HCT116 (cell line): ENCODE results near the gene LRRC9. TPM values are rescaled to one million over a fixed set of nuclear protein-coding genes. Genes with fewer than 3 reads are reported as not detected.

ENCODE experiments used
- ATAC-seq: fragments of 200-7000 bp; cut with Tn5 transposase; 2 replicates; pipeline ENCODE4 v1.9.1; 2020; ENCODE audit warnings: mild to moderate bottlenecking, moderate library complexity
- BruUV-seq: library from RNA; stranded (reverse); fragments of 400-500 nt; replicated peaks from 2 replicates; lab custom pipeline; 2021; lab: Mats Ljungman, UMichigan
- CTCF ChIA-PET: fragments of 300-600 bp; sonication (Branson Sonifier 250); formaldehyde crosslinking; loops from one replicate; lab custom pipeline; 2021; ENCODE audit warnings: antibody characterized with exemption; lab: Charles Lee
- POLR2A ChIA-PET: fragments of 300-600, 350-600 bp; sonication (Branson Sonifier 250); formaldehyde crosslinking; loops from one replicate; lab custom pipeline; 2021; ENCODE audit warnings: antibody characterized with exemption; lab: Charles Lee
- RAD21 ChIA-PET, 2 experiments: fragments of 300-600 bp; sonication (Branson Sonifier 250); formaldehyde crosslinking; loops; one replicate each; lab custom pipeline; 2023; ENCODE audit warnings: low total read pairs in 2 of 2; ENCODE audit not compliant: uncharacterized antibody in 2 of 2, unreplicated experiment in 2 of 2, low non-redundant PET in 1 of 2; lab: Charles Lee
- DNase-seq: peaks from one replicate; pipeline ENCODE4 v3.0.0-alpha.2; 2010; ENCODE audit warnings: low read depth, low spot score
- H2AFZ ChIP-seq: fragments of 200-600 bp; shearing (Covaris generic), sonication (generic); 2 replicates; pipeline ENCODE4 v1.6.1; 2017; ENCODE audit warnings: low read depth, mixed run types, mixed read lengths, antibody characterized with exemption, low read length; ENCODE audit not compliant: poor library complexity, severe bottlenecking
- H3K27ac ChIP-seq: 2 replicates; pipeline ENCODE4 v1.5.1; 2012; ENCODE audit warnings: low read depth, low read length
- H3K27me3 ChIP-seq: fragments of 200-600 bp; sonication (generic); 2 replicates; pipeline ENCODE4 v1.6.1; 2016; ENCODE audit warnings: mixed run types, low read length, mixed read lengths; ENCODE audit not compliant: insufficient read depth
- H3K36me3 ChIP-seq, 2 experiments: fragments of 200-500 bp in 1 of 2; fragments of 200-600 bp in 1 of 2; sonication (Bioruptor generic) in 1 of 2; sonication (generic) in 1 of 2; 2 replicates each; pipeline versions ENCODE4 v1.5.1 to v1.6.1; 2014 to 2016; ENCODE audit warnings: low read length in 2 of 2, inconsistent platforms in 1 of 2, mixed read lengths in 1 of 2, mixed run types in 1 of 2; ENCODE audit not compliant: insufficient read depth in 2 of 2, control insufficient read depth in 1 of 2
- H3K4me1 ChIP-seq, 2 experiments: fragments of 200-600 bp in 1 of 2; sonication (generic) in 1 of 2; 2 replicates each; pipeline versions ENCODE4 v1.5.1 to v1.6.1; 2012 to 2017; ENCODE audit warnings: low read length in 2 of 2, inconsistent platforms in 1 of 2, mild to moderate bottlenecking in 1 of 2, mixed read lengths in 1 of 2, mixed run types in 1 of 2, moderate library complexity in 1 of 2; ENCODE audit not compliant: insufficient read depth in 2 of 2, control insufficient read depth in 1 of 2
- H3K4me2 ChIP-seq: fragments of 200-600 bp; sonication (generic); 2 replicates; pipeline ENCODE4 v1.6.1; 2017; ENCODE audit warnings: mixed run types, low read length, mixed read lengths
- H3K4me3 ChIP-seq, 2 experiments: fragments of 200-600 bp in 1 of 2; sonication (generic) in 1 of 2; replicated peaks in 1 of 2; 2 replicates each; pipeline ENCODE4 v1.5.1; 2011 to 2016; ENCODE audit warnings: low read length in 2 of 2, control low read depth in 1 of 2, low read depth in 1 of 2, mild to moderate bottlenecking in 1 of 2, mixed read lengths in 1 of 2, mixed run types in 1 of 2
- H3K79me2 ChIP-seq: fragments of 200-600 bp; sonication (generic); 2 replicates; pipeline ENCODE4 v1.6.1; 2017; ENCODE audit warnings: mild to moderate bottlenecking, mixed run types, low read length, moderate library complexity, mixed read lengths; ENCODE audit not compliant: insufficient read depth
- H3K9ac ChIP-seq: fragments of 200-600 bp; sonication (generic); 2 replicates; pipeline ENCODE4 v1.6.1; 2016; ENCODE audit warnings: low read length, mixed read lengths
- H3K9me2 ChIP-seq: fragments of 200-600 bp; sonication (generic), shearing (Covaris generic); 2 replicates; pipeline ENCODE4 v1.6.1; 2017; ENCODE audit warnings: mixed run types, mild to moderate bottlenecking, moderate library complexity; ENCODE audit not compliant: insufficient read depth
- H3K9me3 ChIP-seq, 2 experiments: fragments of 200-500 bp in 1 of 2; fragments of 200-600 bp in 1 of 2; sonication (Bioruptor generic) in 1 of 2; sonication (generic) in 1 of 2; 2 replicates each; pipeline ENCODE4 v1.6.1; 2014 to 2017; ENCODE audit warnings: low read length in 2 of 2, mixed read lengths in 2 of 2, inconsistent platforms in 1 of 2, low read depth in 1 of 2, mild to moderate bottlenecking in 1 of 2, mixed run types in 1 of 2, moderate library complexity in 1 of 2; ENCODE audit not compliant: control insufficient read depth in 1 of 2, insufficient read depth in 1 of 2
- H4K20me1 ChIP-seq: fragments of 200-600 bp; sonication (generic), shearing (Covaris generic); 2 replicates; pipeline ENCODE4 v1.6.1; 2017; ENCODE audit warnings: mixed run types, mild to moderate bottlenecking, moderate library complexity; ENCODE audit not compliant: insufficient read depth
- ATF3 ChIP-seq: IDR thresholded peaks from 2 replicates; pipeline ENCODE4 v1.6.1; 2012
- CBX3 ChIP-seq: IDR thresholded peaks from 2 replicates; pipeline ENCODE4 v1.6.1; 2012; ENCODE audit warnings: low read depth
- CEBPB ChIP-seq: IDR thresholded peaks from 2 replicates; pipeline ENCODE4 v1.6.1; 2012; ENCODE audit warnings: low read depth
- EGR1 ChIP-seq: IDR thresholded peaks from 2 replicates; pipeline ENCODE4 v1.6.1; 2012; ENCODE audit warnings: low read depth
- EZH2 ChIP-seq: fragments of 200-600 bp; sonication (generic); IDR thresholded peaks from 2 replicates; pipeline ENCODE4 v1.6.1; 2017; ENCODE audit warnings: antibody characterized with exemption, mixed run types
- MAX ChIP-seq: IDR thresholded peaks from 2 replicates; pipeline ENCODE4 v1.6.1; 2012
- POLR2A ChIP-seq: IDR thresholded peaks from 2 replicates; pipeline ENCODE4 v1.7.0; 2011; ENCODE audit warnings: borderline replicate concordance; ENCODE audit not compliant: insufficient read depth, insufficient read length; ENCODE audit errors: extremely low read depth
- POLR2AphosphoS5 ChIP-seq: IDR thresholded peaks from 2 replicates; pipeline ENCODE4 v1.6.1; 2011; ENCODE audit warnings: mild to moderate bottlenecking, low read depth, low read length, moderate library complexity
- RAD21 ChIP-seq: IDR thresholded peaks from 2 replicates; pipeline ENCODE4 v1.6.1; 2012; ENCODE audit warnings: low read depth, mild to moderate bottlenecking
- SP1 ChIP-seq: IDR thresholded peaks from 2 replicates; pipeline ENCODE4 v1.6.1; 2012; ENCODE audit warnings: low read depth
- SRF ChIP-seq: IDR thresholded peaks from 2 replicates; pipeline ENCODE4 v1.6.1; 2012; ENCODE audit warnings: low read depth
- intact Hi-C: fragments of 100-400 bp; cut with micrococcal nuclease; formaldehyde crosslinking; loops from 2 replicates; pipeline ENCODE4 v1.10.0; 2022
- total RNA-seq: library from RNA; stranded (reverse); gene quantifications from one replicate; pipeline ENCODE4 v1.2.1, GENCODE V29; 2021; ENCODE audit not compliant: unreplicated experiment
- TF ChIP-seq, protein P1 (sequence below): IDR thresholded peaks from 2 replicates; pipeline ENCODE4 v1.6.1; 2012; ENCODE audit warnings: low read depth
- TF ChIP-seq, protein P2 (sequence below), 3 experiments: fragments of 200-600 bp in 1 of 3; sonication (generic) in 1 of 3; IDR thresholded peaks in 2 of 3; conservative IDR thresholded peaks in 1 of 3; 2 replicates each; pipeline ENCODE4 v1.5.1; 2012 to 2017; ENCODE audit warnings: low read depth in 2 of 3, low read length in 2 of 3, antibody characterized with exemption in 1 of 3, borderline replicate concordance in 1 of 3, control low read depth in 1 of 3, mild to moderate bottlenecking in 1 of 3, mixed read lengths in 1 of 3, mixed run types in 1 of 3, moderate library complexity in 1 of 3; ENCODE audit not compliant: insufficient read depth in 1 of 3

Gene LRRC9
- total RNA-seq, 1 experiment from 2014 or later = not detected

- intact Hi-C loops = no loop called here
- H3K4me1 ChIP-seq = no peaks in the 10 kb centered on the region
- H3K27ac ChIP-seq = no peak overlapping the region
- DNase-seq = no peak
- RAD21 ChIA-PET = no interaction called here
- TF ChIP-seq EZH2 = no peak
- TF ChIP-seq CBX3 = 0 out of 2 replicates have a peak, but pooled peaks have one; percentile 19
- H2AFZ ChIP-seq = no peak overlapping the region
- no peaks in the 10 kb centered on the region for H3K27me3 ChIP-seq
- no peaks in the 10 kb centered on the region for H3K79me2 ChIP-seq
- no peaks in the 10 kb centered on the region for H3K9me2 ChIP-seq
- POLR2A ChIA-PET = no interaction called here
- no peak overlapping the region for H3K9ac ChIP-seq
- no peaks in the 10 kb centered on the region for H3K36me3 ChIP-seq
- H4K20me1 ChIP-seq = no peaks in the 10 kb centered on the region
- CTCF ChIA-PET = no interaction called here
- no TSS peak for BruUV-seq
- no peak for ATAC-seq
- no peak overlapping the region for H3K4me2 ChIP-seq
- no peak overlapping the region for H3K4me3 ChIP-seq
- peaks cover 0 to 8% of the 10 kb centered on the region in 2 experiments; a peak in 1 of 4 replicates for H3K9me3 ChIP-seq
Measured at GRCh38 chr14:60014402-60014801, 94.5 kb downstream of the LRRC9 start.

- no peaks in the 10 kb centered on the region for H3K9me3 ChIP-seq
- ChIA-PET RAD21 (no interaction called here), CTCF (no interaction called here), POLR2A (no interaction called here)
- H3K27me3 ChIP-seq = no peaks in the 10 kb centered on the region
- no peak overlapping the region for H3K4me3 ChIP-seq
- H3K4me1 ChIP-seq = no peaks in the 10 kb centered on the region
- H4K20me1 ChIP-seq = no peaks in the 10 kb centered on the region
- H2AFZ ChIP-seq = no peak overlapping the region
- no peak overlapping the region for H3K9ac ChIP-seq
- DNase-seq = no peak
- no peak overlapping the region for H3K27ac ChIP-seq
- no peaks in the 10 kb centered on the region for H3K79me2 ChIP-seq
- ATAC-seq = no peak
- BruUV-seq = no TSS peak
- intact Hi-C loops = no loop called here
- H3K9me2 ChIP-seq = no peaks in the 10 kb centered on the region
- no peak overlapping the region for H3K4me2 ChIP-seq
- no peaks in the 10 kb centered on the region for H3K36me3 ChIP-seq
- TF ChIP-seq MAX = no peak
- no peak for TF ChIP-seq SP1
- TF ChIP-seq POLR2A = no peak
- no peak for TF ChIP-seq EZH2
- TF ChIP-seq, protein P1, sequence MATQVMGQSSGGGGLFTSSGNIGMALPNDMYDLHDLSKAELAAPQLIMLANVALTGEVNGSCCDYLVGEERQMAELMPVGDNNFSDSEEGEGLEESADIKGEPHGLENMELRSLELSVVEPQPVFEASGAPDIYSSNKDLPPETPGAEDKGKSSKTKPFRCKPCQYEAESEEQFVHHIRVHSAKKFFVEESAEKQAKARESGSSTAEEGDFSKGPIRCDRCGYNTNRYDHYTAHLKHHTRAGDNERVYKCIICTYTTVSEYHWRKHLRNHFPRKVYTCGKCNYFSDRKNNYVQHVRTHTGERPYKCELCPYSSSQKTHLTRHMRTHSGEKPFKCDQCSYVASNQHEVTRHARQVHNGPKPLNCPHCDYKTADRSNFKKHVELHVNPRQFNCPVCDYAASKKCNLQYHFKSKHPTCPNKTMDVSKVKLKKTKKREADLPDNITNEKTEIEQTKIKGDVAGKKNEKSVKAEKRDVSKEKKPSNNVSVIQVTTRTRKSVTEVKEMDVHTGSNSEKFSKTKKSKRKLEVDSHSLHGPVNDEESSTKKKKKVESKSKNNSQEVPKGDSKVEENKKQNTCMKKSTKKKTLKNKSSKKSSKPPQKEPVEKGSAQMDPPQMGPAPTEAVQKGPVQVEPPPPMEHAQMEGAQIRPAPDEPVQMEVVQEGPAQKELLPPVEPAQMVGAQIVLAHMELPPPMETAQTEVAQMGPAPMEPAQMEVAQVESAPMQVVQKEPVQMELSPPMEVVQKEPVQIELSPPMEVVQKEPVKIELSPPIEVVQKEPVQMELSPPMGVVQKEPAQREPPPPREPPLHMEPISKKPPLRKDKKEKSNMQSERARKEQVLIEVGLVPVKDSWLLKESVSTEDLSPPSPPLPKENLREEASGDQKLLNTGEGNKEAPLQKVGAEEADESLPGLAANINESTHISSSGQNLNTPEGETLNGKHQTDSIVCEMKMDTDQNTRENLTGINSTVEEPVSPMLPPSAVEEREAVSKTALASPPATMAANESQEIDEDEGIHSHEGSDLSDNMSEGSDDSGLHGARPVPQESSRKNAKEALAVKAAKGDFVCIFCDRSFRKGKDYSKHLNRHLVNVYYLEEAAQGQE = no peak
- TF ChIP-seq CEBPB = no peak
- no peak for TF ChIP-seq POLR2AphosphoS5
- no peak for TF ChIP-seq RAD21
- TF ChIP-seq, protein P2, sequence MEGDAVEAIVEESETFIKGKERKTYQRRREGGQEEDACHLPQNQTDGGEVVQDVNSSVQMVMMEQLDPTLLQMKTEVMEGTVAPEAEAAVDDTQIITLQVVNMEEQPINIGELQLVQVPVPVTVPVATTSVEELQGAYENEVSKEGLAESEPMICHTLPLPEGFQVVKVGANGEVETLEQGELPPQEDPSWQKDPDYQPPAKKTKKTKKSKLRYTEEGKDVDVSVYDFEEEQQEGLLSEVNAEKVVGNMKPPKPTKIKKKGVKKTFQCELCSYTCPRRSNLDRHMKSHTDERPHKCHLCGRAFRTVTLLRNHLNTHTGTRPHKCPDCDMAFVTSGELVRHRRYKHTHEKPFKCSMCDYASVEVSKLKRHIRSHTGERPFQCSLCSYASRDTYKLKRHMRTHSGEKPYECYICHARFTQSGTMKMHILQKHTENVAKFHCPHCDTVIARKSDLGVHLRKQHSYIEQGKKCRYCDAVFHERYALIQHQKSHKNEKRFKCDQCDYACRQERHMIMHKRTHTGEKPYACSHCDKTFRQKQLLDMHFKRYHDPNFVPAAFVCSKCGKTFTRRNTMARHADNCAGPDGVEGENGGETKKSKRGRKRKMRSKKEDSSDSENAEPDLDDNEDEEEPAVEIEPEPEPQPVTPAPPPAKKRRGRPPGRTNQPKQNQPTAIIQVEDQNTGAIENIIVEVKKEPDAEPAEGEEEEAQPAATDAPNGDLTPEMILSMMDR (IDR thresholded peaks at IDR 0.05 in 2 of 3, conservative IDR thresholded peaks at IDR 0.05 in 1 of 3; ENCODE audit: borderline replicate concordance in 1 of 3, insufficient read depth in 1 of 3, low read depth in 2 of 3, low read length in 2 of 3) = no peak
- no peak for TF ChIP-seq ATF3
- no peak for TF ChIP-seq SRF
- no peak for TF ChIP-seq EGR1
Measured at GRCh38 chr14:60021619-60022018, 101.7 kb downstream of the LRRC9 start.
